ENCODE data around the gene IVL. TPM values are rescaled to one million over a fixed set of nuclear protein-coding genes. Genes with fewer than 3 reads are reported as not detected.

IVL gene
- total and polyA plus RNA-seq, 2 experiments from 2014 or later = not detected

GRCh38 chr1:152888126-152888525, 20.2 kb upstream of the IVL start:
- Histone ChIP-seq H3K79me2 (no peaks in the 10 kb centered on the region), H4K20me1 (ENCODE audit: insufficient read depth, poor library complexity, severe bottlenecking) (no peaks in the 10 kb centered on the region), H3K27ac (no peak overlapping the region), H2AFZ (no peak overlapping the region), H3K9me2 (replicated peaks; ENCODE audit: insufficient read depth) (no peaks in the 10 kb centered on the region), H3K9me3 (ENCODE audit: low read depth) (peaks cover 6% of the 10 kb centered on the region), H3K27me3 (no peaks in the 10 kb centered on the region), H3K36me3 (replicated peaks; ENCODE audit: insufficient read depth, low read depth) (no peaks in the 10 kb centered on the region), H3K4me3 (no peak overlapping the region), H3K4me2 (no peak overlapping the region), H3K4me1 (ENCODE audit: insufficient read depth) (no peaks in the 10 kb centered on the region)
- TF ChIP-seq EZH2phosphoT487 (IDR thresholded peaks at IDR 0.05; ENCODE audit: low read depth, severe bottlenecking, unreplicated experiment) (no peak), CTCF (IDR thresholded peaks at IDR 0.05; ENCODE audit: poor library complexity) (no peak), EZH2 (IDR thresholded peaks at IDR 0.05; ENCODE audit: borderline replicate concordance) (no peak)
- WGBS (ENCODE audit: low lambda C conversion rate, missing lambda C conversion rate) = 89% methylated on average over 1 of the region's 1 CpG
- DNase-seq (ENCODE audit: low spot score) = no peak

- WGBS (ENCODE audit: low lambda C conversion rate, missing lambda C conversion rate) = 62% methylated on average over 4 of the region's 4 CpGs
Measured at GRCh38 chr1:152899027-152899426, 9.3 kb upstream of the IVL start.

GRCh38 chr1:152899883-152900282, 8.5 kb upstream of the IVL start:
- H3K27me3 ChIP-seq = no peaks in the 10 kb centered on the region

More at GRCh38 chr1:152899027-152899426, 9.3 kb upstream of the IVL start:
- Histone ChIP-seq H3K9me3 (ENCODE audit: low read depth) (no peaks in the 10 kb centered on the region), H4K20me1 (ENCODE audit: insufficient read depth, poor library complexity, severe bottlenecking) (no peaks in the 10 kb centered on the region), H3K27me3 (no peaks in the 10 kb centered on the region), H3K4me2 (no peak overlapping the region), H3K27ac (no peak overlapping the region), H2AFZ (no peak overlapping the region), H3K36me3 (replicated peaks; ENCODE audit: insufficient read depth, low read depth) (no peaks in the 10 kb centered on the region), H3K4me1 (ENCODE audit: insufficient read depth) (no peaks in the 10 kb centered on the region), H3K79me2 (no peaks in the 10 kb centered on the region), H3K4me3 (no peak overlapping the region), H3K9me2 (replicated peaks; ENCODE audit: insufficient read depth) (no peaks in the 10 kb centered on the region)
- no peak for DNase-seq (ENCODE audit: low spot score)
- no peak for TF ChIP-seq EZH2 (IDR thresholded peaks at IDR 0.05; ENCODE audit: borderline replicate concordance)
- no peak for TF ChIP-seq CTCF (IDR thresholded peaks at IDR 0.05; ENCODE audit: poor library complexity)

GRCh38 chr1:152901631-152902030, 6.7 kb upstream of the IVL start:
- Histone ChIP-seq H3K9me3 (ENCODE audit: low read depth) (no peaks in the 10 kb centered on the region), H2AFZ (no peak overlapping the region), H3K9me2 (replicated peaks; ENCODE audit: insufficient read depth) (no peaks in the 10 kb centered on the region), H3K4me2 (no peak overlapping the region), H3K4me3 (no peak overlapping the region), H3K4me1 (ENCODE audit: insufficient read depth) (no peaks in the 10 kb centered on the region), H3K27me3 (no peaks in the 10 kb centered on the region), H3K79me2 (no peaks in the 10 kb centered on the region), H3K36me3 (replicated peaks; ENCODE audit: insufficient read depth, low read depth) (no peaks in the 10 kb centered on the region), H3K27ac (no peak overlapping the region), H4K20me1 (ENCODE audit: insufficient read depth, poor library complexity, severe bottlenecking) (no peaks in the 10 kb centered on the region)
- WGBS (ENCODE audit: low lambda C conversion rate, missing lambda C conversion rate) = 58% methylated on average over 5 of the region's 5 CpGs
- no peak for DNase-seq (ENCODE audit: low spot score)
- TF ChIP-seq EZH2 (IDR thresholded peaks at IDR 0.05; ENCODE audit: borderline replicate concordance) (no peak), CTCF (IDR thresholded peaks at IDR 0.05; ENCODE audit: poor library complexity) (no peak), EZH2phosphoT487 (IDR thresholded peaks at IDR 0.05; ENCODE audit: low read depth, severe bottlenecking, unreplicated experiment) (no peak)

More at GRCh38 chr1:152899883-152900282, 8.5 kb upstream of the IVL start:
- Histone ChIP-seq H3K4me2 (no peak overlapping the region), H2AFZ (no peak overlapping the region), H3K36me3 (replicated peaks; ENCODE audit: insufficient read depth, low read depth) (no peaks in the 10 kb centered on the region), H3K9me2 (replicated peaks; ENCODE audit: insufficient read depth) (no peaks in the 10 kb centered on the region), H3K79me2 (no peaks in the 10 kb centered on the region), H3K9me3 (ENCODE audit: low read depth) (no peaks in the 10 kb centered on the region), H3K4me3 (no peak overlapping the region), H4K20me1 (ENCODE audit: insufficient read depth, poor library complexity, severe bottlenecking) (no peaks in the 10 kb centered on the region), H3K27ac (no peak overlapping the region), H3K4me1 (ENCODE audit: insufficient read depth) (no peaks in the 10 kb centered on the region)
- no peak for DNase-seq (ENCODE audit: low spot score)
- 56% methylated on average over 2 of the region's 2 CpGs for WGBS (ENCODE audit: low lambda C conversion rate, missing lambda C conversion rate)
- TF ChIP-seq EZH2phosphoT487 (IDR thresholded peaks at IDR 0.05; ENCODE audit: low read depth, severe bottlenecking, unreplicated experiment) = no peak
- TF ChIP-seq EZH2 (IDR thresholded peaks at IDR 0.05; ENCODE audit: borderline replicate concordance) = no peak

Measured in hepatocyte (in vitro differentiated cells).